Central memory CD8-positive, alpha-beta T cell (primary cell): ENCODE data around the gene CDCA7L.

Source experiments
- ATAC-seq: fragments of 150-1000 bp; cut with Tn5 transposase; replicated peaks from 2 replicates; pipeline ENCODE4 v1.10.0; 2022; ENCODE audit warnings: mild to moderate bottlenecking, moderate FRiP score, moderate number of reproducible peaks; ENCODE audit not compliant: poor library complexity, severe bottlenecking; ENCODE audit errors: extremely low read depth
- DNase-seq, 2 donors: peaks; one replicate each; pipeline ENCODE4 v3.0.0; 2021; ENCODE audit warnings: low spot score in 2 of 2
- H3K27ac Mint-ChIP-seq: one replicate; pipeline ENCODE4 v1.8.0; 2022; ENCODE audit warnings: low read depth, mild to moderate bottlenecking, moderate library complexity, mixed read lengths
- H3K27me3 Mint-ChIP-seq: one replicate; pipeline ENCODE4 v1.8.0; 2022; ENCODE audit warnings: mixed read lengths
- H3K36me3 Mint-ChIP-seq: one replicate; pipeline ENCODE4 v1.8.0; 2022; ENCODE audit warnings: mild to moderate bottlenecking, moderate library complexity, mixed read lengths; ENCODE audit not compliant: insufficient read depth
- H3K4me1 Mint-ChIP-seq: one replicate; pipeline ENCODE4 v1.8.0; 2022; ENCODE audit warnings: mixed read lengths
- H3K4me3 Mint-ChIP-seq: one replicate; pipeline ENCODE4 v1.8.0; 2022; ENCODE audit warnings: mild to moderate bottlenecking, moderate library complexity, mixed read lengths
- H3K9me3 Mint-ChIP-seq: one replicate; pipeline ENCODE4 v1.8.0; 2022; ENCODE audit warnings: mixed read lengths

The CDCA7L gene, protein sequence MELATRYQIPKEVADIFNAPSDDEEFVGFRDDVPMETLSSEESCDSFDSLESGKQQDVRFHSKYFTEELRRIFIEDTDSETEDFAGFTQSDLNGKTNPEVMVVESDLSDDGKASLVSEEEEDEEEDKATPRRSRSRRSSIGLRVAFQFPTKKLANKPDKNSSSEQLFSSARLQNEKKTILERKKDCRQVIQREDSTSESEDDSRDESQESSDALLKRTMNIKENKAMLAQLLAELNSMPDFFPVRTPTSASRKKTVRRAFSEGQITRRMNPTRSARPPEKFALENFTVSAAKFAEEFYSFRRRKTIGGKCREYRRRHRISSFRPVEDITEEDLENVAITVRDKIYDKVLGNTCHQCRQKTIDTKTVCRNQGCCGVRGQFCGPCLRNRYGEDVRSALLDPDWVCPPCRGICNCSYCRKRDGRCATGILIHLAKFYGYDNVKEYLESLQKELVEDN

DNA sequence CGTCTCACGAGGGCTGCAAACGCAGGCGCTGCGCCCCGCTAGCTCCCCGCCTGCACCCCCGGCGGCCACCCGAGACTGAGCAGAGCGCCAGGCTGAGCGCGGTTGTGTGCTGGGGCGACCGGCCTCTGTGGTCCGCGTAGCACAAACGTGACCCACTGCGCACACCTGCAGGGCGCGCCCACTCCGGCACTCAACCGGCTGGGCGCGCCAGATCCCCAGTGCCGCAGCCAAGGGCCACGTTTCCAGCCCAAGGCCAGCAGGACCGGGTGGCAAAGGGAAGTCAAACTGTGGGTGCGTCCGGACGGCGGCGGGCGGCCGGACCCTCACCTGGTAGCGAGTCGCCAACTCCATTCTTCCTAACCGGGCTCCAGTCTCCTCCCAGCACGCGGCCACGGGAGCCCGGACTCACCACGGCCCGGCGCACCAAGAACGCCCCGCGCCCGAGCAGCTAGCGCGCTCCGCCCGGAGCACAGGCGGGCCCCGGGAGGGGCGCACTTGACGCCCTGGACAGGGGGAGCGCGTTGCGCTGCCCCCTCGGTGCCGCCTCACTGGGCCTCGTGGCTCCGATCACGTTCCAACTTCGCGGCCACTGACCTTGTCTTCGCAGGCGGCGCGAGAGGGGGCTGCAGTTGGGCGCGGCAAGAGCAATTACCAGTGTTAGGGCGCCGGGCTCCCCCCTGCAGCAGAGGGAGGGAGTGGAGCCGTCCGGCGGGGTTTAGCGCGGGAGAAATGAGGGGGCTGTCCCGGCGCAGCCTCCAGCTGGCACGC, at the start of gene CDCA7L:
TSS of gene CDCA7L (minus strand) at position 446 of the 768 bp plus-strand sequence. CDS start at position 351, 95 bp downstream.
- Mint-ChIP-seq H3K36me3 (no peaks in the 10 kb centered on the region), H3K9me3 (no peaks in the 10 kb centered on the region), H3K27me3 (peaks cover 8% of the 10 kb centered on the region), H3K4me3 (peak within 1 kb of the TSS; percentile 67), H3K27ac (no peak within 1 kb of the TSS), H3K4me1 (no peaks in the 10 kb centered on the region)
- DNase-seq (no peak), ATAC-seq (peak; percentile 71)

DNA sequence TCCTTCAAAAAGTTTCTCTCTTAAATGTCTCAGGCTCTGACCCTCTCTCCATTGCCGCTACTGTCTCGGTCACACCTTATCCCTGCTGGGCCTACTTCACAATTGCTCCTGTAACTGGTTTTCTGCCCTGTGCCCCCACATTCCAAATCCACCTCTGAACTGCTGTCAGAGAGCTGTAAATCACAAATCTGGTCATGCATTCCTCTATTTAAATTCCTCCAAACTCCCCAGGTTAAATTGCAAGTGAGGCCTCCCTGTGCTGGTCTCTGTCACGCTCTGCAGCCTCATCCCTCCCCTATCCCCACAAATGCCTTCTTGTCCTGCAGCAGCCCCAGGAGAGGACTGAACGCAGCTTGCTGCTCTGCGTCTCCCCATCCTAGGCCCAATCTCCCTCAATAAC, 40.4 kb upstream of the CDCA7L start:
- Mint-ChIP-seq H3K4me3 (no peak overlapping the region), H3K36me3 (no peaks in the 10 kb centered on the region), H3K9me3 (no peaks in the 10 kb centered on the region), H3K4me1 (no peaks in the 10 kb centered on the region), H3K27me3 (peaks cover 28% of the 10 kb centered on the region), H3K27ac (no peak overlapping the region)
- ATAC-seq = no peak
- no peak for DNase-seq

DNA sequence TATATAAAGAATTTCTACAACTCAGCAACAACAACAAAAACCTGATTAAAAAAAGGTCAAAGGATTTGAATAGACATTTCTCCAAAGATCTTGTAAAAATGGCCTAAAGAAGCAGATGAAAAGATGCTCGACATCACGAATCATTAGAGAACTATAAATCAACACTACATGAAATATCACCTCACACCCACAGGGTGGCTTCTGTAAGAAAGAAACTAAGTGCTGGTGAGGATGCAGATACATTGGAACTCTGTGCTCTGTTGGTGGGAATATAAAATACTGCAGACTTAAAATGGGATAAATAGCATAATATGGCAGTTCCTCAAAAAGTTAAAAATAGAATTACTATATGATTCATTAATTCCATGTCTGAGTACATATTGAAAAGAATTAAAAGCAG, 38.3 kb upstream of the CDCA7L start:
- Mint-ChIP-seq H3K36me3 (no peaks in the 10 kb centered on the region), H3K27ac (no peak overlapping the region), H3K27me3 (peaks cover 26% of the 10 kb centered on the region), H3K4me1 (no peaks in the 10 kb centered on the region), H3K9me3 (no peaks in the 10 kb centered on the region), H3K4me3 (no peak overlapping the region)
- ATAC-seq (no peak), DNase-seq (no peak)

DNA sequence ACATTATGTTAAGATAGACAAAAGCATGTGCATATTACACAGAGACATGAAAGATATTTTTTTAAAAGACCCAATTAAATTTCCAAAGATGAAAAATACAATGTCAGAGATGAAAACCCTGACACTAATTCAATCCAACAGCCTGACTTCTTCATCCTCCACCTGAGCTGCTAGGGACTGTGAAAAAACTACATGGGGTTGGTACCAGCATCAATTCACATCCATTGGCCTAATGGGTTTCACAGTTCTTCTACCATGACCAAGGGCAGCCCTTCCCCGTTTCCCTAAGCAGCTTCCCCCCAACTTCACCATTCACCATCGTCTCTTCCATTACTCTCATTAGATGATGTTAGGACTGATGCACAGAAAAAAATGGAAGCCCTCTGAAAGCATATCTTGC, 37.4 kb upstream of the CDCA7L start:
- no peak for ATAC-seq
- peaks cover 26% of the 10 kb centered on the region for H3K27me3 Mint-ChIP-seq
- no peak overlapping the region for H3K4me3 Mint-ChIP-seq
- H3K27ac Mint-ChIP-seq = no peak overlapping the region
- H3K4me1 Mint-ChIP-seq = no peaks in the 10 kb centered on the region
- DNase-seq = no peak
- H3K9me3 Mint-ChIP-seq = no peaks in the 10 kb centered on the region
- H3K36me3 Mint-ChIP-seq = no peaks in the 10 kb centered on the region

DNA sequence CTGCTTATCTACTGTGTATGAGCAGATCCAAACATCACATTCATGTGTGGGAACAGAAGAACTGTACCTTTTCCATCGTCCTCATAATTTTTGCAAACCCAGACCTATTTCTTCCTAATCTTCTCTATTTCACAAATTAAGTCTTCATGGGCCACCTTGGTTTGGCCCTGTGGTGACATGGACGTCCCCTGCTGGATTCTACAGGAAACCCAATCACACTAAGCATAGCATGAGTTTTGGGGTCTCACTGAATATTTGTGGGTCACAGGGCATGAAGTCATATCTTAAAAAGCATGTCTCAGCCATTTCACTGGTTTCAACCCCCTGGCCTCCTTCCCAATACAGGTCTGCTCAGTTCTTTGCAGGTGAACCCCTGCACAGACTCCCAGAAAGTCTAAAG, 35.8 kb upstream of the CDCA7L start:
- no peak overlapping the region for H3K4me3 Mint-ChIP-seq
- H3K4me1 Mint-ChIP-seq = no peaks in the 10 kb centered on the region
- no peaks in the 10 kb centered on the region for H3K9me3 Mint-ChIP-seq
- DNase-seq = no peak
- H3K27ac Mint-ChIP-seq = no peak overlapping the region
- peaks cover 23% of the 10 kb centered on the region for H3K27me3 Mint-ChIP-seq
- no peak for ATAC-seq
- no peaks in the 10 kb centered on the region for H3K36me3 Mint-ChIP-seq

DNA sequence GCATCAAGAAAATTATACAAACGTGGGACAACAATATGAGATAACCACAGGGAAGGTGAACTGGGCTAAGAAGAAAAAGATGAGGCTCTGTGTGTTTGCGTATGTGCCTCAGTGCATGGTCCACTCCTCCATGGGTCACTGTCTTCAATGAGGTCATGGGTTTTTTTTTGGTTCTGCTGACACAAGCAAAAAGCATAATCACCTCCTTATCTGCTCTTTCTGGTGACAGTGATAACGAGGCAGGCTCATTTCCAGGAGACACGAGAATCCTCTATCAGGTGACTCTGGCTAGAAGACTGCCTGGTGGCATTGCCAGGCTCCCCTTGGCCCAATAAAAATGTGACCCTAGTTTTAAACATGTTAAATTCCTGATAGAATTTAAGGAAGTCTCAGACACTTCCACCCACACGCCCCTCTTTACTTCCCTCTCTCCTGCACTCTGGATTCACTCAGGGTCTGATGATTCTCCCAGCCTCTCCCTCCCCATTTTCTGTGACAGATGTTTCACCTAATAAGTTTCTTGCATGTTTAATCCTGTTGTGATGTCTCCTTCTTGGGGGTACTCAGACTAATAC, 35.3 kb upstream of the CDCA7L start:
- no peaks in the 10 kb centered on the region for H3K4me1 Mint-ChIP-seq
- H3K27me3 Mint-ChIP-seq = peaks cover 18% of the 10 kb centered on the region
- H3K9me3 Mint-ChIP-seq = no peaks in the 10 kb centered on the region
- no peak overlapping the region for H3K27ac Mint-ChIP-seq
- DNase-seq = no peak
- ATAC-seq = no peak
- H3K4me3 Mint-ChIP-seq = no peak overlapping the region
- no peaks in the 10 kb centered on the region for H3K36me3 Mint-ChIP-seq

DNA sequence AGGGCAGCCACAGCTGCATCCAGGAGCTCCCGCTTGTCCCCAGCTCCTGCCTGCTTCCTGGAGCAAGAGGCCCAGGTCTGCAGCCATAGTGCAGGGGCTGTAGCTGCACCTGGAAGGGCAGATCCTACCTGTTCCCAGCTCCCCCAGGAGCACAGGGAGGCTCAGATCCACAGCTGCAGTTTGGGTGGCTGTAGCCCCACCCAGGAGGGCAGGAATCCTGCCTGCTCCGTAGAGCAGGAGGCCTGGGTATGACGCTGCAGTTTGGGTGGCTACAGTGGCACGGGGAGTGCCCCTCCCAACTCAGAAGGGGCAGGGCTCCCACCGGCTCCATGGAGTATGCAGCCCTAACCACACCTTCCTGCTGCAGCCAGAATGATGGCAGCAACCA, 26.7 kb upstream of the CDCA7L start:
- Mint-ChIP-seq H3K9me3 (no peaks in the 10 kb centered on the region), H3K4me3 (no peak overlapping the region)

DNA sequence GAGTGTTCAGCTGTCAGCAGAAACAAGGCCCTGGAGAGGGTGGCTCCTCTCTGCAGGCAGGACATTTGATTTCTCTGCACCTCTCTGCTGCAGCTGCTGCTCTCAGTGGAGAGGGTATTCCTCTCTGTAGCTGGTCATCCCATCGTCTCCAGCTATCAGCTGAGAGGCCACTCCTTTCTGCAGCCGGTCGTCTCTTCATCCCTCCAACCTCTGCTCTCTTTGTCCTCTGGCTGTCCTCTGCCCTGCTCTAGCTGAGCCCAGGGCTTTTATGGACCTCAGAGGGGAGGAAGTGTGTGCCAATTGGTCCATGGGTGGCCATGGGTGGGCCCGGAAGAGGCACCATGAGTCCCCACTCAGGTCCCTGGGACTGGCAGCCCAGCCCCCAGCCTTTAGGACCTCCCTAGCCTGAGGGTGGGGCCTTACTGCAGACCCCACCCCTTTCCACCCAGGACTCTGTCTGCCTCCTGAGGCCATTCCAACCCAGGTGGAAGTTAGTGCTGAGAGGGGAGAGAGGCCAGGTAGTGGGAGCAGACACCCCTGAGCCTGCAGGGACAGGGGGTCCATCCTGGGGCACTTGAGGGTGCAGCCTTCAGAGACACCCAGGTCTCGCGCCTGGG, 26.2 kb upstream of the CDCA7L start:
- Mint-ChIP-seq H3K4me1 (peaks cover 7% of the 10 kb centered on the region), H3K27ac (no peak overlapping the region), H3K9me3 (no peaks in the 10 kb centered on the region), H3K4me3 (no peak overlapping the region), H3K36me3 (peaks cover 1% of the 10 kb centered on the region), H3K27me3 (peaks cover 14% of the 10 kb centered on the region)
- DNase-seq = no peak
- no peak for ATAC-seq

More for the DNA sequence above, 26.7 kb upstream of the CDCA7L start:
- Mint-ChIP-seq H3K4me1 (peaks cover 6% of the 10 kb centered on the region), H3K27me3 (peaks cover 14% of the 10 kb centered on the region), H3K27ac (no peak overlapping the region), H3K36me3 (peaks cover 1% of the 10 kb centered on the region)
- no peak for DNase-seq
- ATAC-seq = no peak

DNA sequence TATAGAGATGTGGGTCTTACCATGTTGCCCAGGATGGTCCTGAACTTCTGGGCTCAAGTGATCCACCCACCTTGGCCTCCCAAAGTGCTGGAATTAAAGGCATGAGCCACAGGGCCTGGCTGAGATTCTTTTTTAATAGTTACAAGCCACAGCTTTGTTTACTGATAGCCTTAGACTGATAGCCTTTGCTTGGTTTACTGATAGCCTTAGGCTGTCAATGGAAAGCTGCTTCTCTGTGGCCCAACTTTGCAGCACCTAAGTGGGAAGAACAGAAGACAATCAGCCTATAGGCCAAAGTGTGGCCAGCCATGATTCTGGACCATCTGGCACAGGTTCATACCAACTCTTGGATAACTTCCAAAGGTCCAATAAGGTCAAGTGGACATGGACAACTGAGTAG, 24.1 kb upstream of the CDCA7L start:
- peaks cover 1% of the 10 kb centered on the region for H3K36me3 Mint-ChIP-seq
- peaks cover 7% of the 10 kb centered on the region for H3K4me1 Mint-ChIP-seq
- H3K27ac Mint-ChIP-seq = no peak overlapping the region
- H3K27me3 Mint-ChIP-seq = peaks cover 19% of the 10 kb centered on the region
- no peak for DNase-seq
- no peaks in the 10 kb centered on the region for H3K9me3 Mint-ChIP-seq
- H3K4me3 Mint-ChIP-seq = no peak overlapping the region
- ATAC-seq = no peak

DNA sequence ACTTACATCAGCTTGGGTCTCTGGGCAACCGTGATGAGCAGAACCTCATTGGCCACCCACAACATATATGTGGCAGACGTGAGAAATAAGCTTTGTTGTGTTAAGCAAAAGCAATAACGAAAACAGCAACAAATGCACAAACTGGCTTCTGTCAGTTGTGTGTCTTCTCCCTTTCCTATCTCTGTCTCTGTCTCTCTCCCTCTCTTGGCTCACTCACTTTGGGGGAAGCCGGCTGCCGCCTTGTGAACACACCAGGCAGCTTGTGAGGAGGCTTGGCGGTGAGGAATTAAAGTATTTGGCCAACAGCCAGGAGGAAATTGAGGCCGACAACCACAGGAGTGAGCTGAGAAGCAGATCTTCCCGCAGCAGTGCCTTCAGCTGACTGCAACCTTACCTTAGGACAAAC, 21.9 kb upstream of the CDCA7L start:
- peaks cover 29% of the 10 kb centered on the region for H3K27me3 Mint-ChIP-seq
- H3K27ac Mint-ChIP-seq = no peak overlapping the region
- H3K9me3 Mint-ChIP-seq = no peaks in the 10 kb centered on the region
- DNase-seq = no peak
- no peak for ATAC-seq
- H3K4me1 Mint-ChIP-seq = peaks cover 7% of the 10 kb centered on the region
- no peaks in the 10 kb centered on the region for H3K36me3 Mint-ChIP-seq
- no peak overlapping the region for H3K4me3 Mint-ChIP-seq

DNA sequence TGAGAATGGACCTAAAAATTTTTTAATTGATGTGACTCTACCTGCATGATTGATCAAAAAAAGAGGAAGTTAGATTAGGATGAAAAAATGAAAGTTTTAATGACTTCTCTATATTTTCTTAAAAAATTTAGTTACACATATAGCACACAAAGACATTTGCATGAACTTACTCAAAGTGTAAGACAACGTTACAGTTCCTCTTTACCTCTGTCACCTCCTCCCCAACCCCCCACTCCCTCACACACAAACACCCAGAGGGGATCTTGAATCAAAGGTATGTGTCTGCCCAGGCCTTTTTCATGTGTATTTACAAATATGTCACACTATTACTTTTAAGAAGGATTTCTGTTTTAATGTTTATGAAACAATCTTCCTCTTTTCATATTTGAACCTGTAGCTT, 20.6 kb upstream of the CDCA7L start:
- DNase-seq (no peak), ATAC-seq (no peak)
- Mint-ChIP-seq H3K27me3 (peaks cover 38% of the 10 kb centered on the region), H3K27ac (no peak overlapping the region), H3K9me3 (no peaks in the 10 kb centered on the region), H3K4me3 (no peak overlapping the region), H3K36me3 (no peaks in the 10 kb centered on the region), H3K4me1 (peaks cover 7% of the 10 kb centered on the region)

DNA sequence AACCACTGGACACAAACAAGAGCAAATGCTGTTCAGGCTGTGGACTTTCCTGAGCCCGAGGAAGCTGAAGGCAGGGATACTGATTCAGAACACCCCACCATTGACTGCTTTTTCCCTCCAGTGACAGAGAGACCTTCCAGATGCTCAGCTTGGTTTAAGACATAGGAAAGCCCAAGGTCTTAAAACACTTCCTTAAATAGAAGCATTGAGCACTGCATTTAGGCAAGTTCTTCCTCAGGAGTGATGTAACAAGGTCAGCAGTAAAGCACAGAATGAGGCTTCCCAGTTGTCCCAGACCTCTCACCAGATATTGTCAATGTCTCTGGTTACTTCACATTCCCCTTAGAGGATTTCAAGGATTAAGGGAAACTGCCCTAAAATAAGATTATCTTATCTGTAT, 19.6 kb upstream of the CDCA7L start:
- H3K27me3 Mint-ChIP-seq = peaks cover 40% of the 10 kb centered on the region
- no peaks in the 10 kb centered on the region for H3K36me3 Mint-ChIP-seq
- H3K4me1 Mint-ChIP-seq = peaks cover 7% of the 10 kb centered on the region
- H3K27ac Mint-ChIP-seq = no peak overlapping the region
- H3K4me3 Mint-ChIP-seq = no peak overlapping the region
- no peak for ATAC-seq
- H3K9me3 Mint-ChIP-seq = no peaks in the 10 kb centered on the region
- DNase-seq = no peak
